Muscle of back (tissue), 11 donors: ENCODE measurements around the gene CACNA2D1. TPM values are rescaled to one million over a fixed set of nuclear protein-coding genes. Genes with fewer than 3 reads are reported as not detected.
"Not testable (repeated sequence)": the region's sequence is repeated elsewhere in the genome, so short reads cannot be mapped to it uniquely, and the experiment has no call there.

Experiments used
- DNase-seq, 3 donors: peaks; one replicate each; pipeline versions ENCODE4 v3.0.0 to v3.0.0-alpha.2; 2013
- polyA plus RNA-seq, 10 donors: library from polyadenylated mRNA; unstranded; fragments of 120-200 nt; gene quantifications; one replicate each; pipeline ENCODE4 v1.2.1, GENCODE V29; 2013; ENCODE audit not compliant: insufficient read length in 10 of 10

The CACNA2D1 gene
- polyA plus RNA-seq, 10 donors = 79.1 to 158 (median 107) TPM

GRCh38 chr7:82393840-82394220, 49.7 kb downstream of the CACNA2D1 start:
- DNase-seq = no peak

GRCh38 chr7:82393076-82393839, 50.3 kb downstream of the CACNA2D1 start:
- no peak for DNase-seq

GRCh38 chr7:82390936-82391335, 52.6 kb downstream of the CACNA2D1 start:
- DNase-seq = no peak

GRCh38 chr7:82389876-82390275, 53.7 kb downstream of the CACNA2D1 start:
- DNase-seq = peak in 1 of 3 donors; percentile 26

- DNase-seq = no peak
These were observed 55.4 kb downstream of the CACNA2D1 start for GRCh38 chr7:82388138-82388537.

- not testable (repeated sequence) for DNase-seq
These were observed 57.0 kb downstream of the CACNA2D1 start for GRCh38 chr7:82386571-82386970.

- DNase-seq = no peak
These were observed 58.8 kb downstream of the CACNA2D1 start for GRCh38 chr7:82384779-82385178.

GRCh38 chr7:82384051-82384464, 59.5 kb downstream of the CACNA2D1 start:
- DNase-seq = no peak

- no peak for DNase-seq
These were observed 61.3 kb downstream of the CACNA2D1 start for GRCh38 chr7:82382276-82382675.

- no peak for DNase-seq
These were observed 66.8 kb downstream of the CACNA2D1 start for GRCh38 chr7:82376739-82377138.

GRCh38 chr7:82375713-82376112, 67.9 kb downstream of the CACNA2D1 start:
- DNase-seq = no peak

- no peak for DNase-seq
These were observed 68.4 kb downstream of the CACNA2D1 start for GRCh38 chr7:82375129-82375528.

GRCh38 chr7:82373926-82374635, 69.5 kb downstream of the CACNA2D1 start:
- DNase-seq = peak; percentile 6 to 61 (median 27)

- no peak for DNase-seq
These were observed 78.9 kb downstream of the CACNA2D1 start for GRCh38 chr7:82364671-82365070.

- DNase-seq = no peak
These were observed 79.5 kb downstream of the CACNA2D1 start for GRCh38 chr7:82364048-82364447.

GRCh38 chr7:82362129-82362706, 81.4 kb downstream of the CACNA2D1 start:
- peak in 1 of 3 donors; percentile 60 for DNase-seq

GRCh38 chr7:82360591-82361368, 82.8 kb downstream of the CACNA2D1 start:
- no peak for DNase-seq

GRCh38 chr7:82359426-82359825, 84.2 kb downstream of the CACNA2D1 start:
- no peak for DNase-seq

- no peak for DNase-seq
These were observed 84.7 kb downstream of the CACNA2D1 start for GRCh38 chr7:82358923-82359322.

GRCh38 chr7:82358009-82358578, 85.5 kb downstream of the CACNA2D1 start:
- DNase-seq = no peak

- no peak for DNase-seq
These were observed 95.3 kb downstream of the CACNA2D1 start for GRCh38 chr7:82348251-82348650.

GRCh38 chr7:82347808-82348207, 95.8 kb downstream of the CACNA2D1 start:
- DNase-seq = no peak
